Prostate gland (tissue), 1 donor: ENCODE measurements around the gene SEZ6L.

Experiments
- POLR2A ChIP-seq: fragments of 450-650 bp; IDR thresholded peaks from one replicate; pipeline ENCODE4 v1.6.1; 2016; ENCODE audit warnings: antibody characterized with exemption, mild to moderate bottlenecking
- POLR2AphosphoS5 ChIP-seq: sonication (generic); formaldehyde crosslinking; IDR thresholded peaks from one replicate; pipeline ENCODE4 v1.6.1; 2017; ENCODE audit warnings: antibody characterized with exemption

GRCh38 chr22:26310616-26311015 is 141.4 kb downstream of the SEZ6L start:
- TF ChIP-seq POLR2AphosphoS5 (no peak), POLR2A (no peak)
